ENCODE data around the gene MDK.
A peak's percentile ranks its signal among the peaks of the same experiment; 100 is the strongest.

MDK gene

DNA sequence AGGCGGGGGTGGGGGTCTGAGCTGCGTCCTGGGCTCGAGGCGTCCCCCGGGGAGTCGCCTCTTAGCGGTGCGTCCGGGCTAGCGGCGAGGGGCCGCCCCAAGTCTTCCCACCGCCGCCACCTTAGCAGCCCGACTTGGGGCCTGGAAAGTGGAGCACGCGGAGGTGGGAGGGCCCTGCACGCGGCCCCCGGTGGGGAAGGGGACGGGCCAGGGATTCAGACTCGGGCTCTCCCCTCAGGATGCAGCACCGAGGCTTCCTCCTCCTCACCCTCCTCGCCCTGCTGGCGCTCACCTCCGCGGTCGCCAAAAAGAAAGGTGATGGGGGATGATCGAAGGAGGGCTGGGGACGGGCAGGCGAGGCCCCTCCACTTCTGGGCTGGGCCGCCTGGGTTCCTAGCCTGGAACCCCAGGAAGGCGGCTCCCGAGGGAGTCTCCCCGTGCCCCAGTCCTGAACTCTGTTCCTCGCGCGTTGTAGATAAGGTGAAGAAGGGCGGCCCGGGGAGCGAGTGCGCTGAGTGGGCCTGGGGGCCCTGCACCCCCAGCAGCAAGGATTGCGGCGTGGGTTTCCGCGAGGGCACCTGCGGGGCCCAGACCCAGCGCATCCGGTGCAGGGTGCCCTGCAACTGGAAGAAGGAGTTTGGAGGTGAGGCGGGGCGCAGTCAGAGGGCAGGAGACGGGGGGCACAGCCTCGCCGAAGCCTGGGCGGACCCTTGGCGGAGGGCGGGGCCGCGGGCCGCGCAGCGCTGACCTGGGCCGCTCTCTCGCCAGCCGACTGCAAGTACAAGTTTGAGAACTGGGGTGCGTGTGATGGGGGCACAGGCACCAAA, 563 bp downstream of the MDK start:
- TF ChIP-seq, protein P1, sequence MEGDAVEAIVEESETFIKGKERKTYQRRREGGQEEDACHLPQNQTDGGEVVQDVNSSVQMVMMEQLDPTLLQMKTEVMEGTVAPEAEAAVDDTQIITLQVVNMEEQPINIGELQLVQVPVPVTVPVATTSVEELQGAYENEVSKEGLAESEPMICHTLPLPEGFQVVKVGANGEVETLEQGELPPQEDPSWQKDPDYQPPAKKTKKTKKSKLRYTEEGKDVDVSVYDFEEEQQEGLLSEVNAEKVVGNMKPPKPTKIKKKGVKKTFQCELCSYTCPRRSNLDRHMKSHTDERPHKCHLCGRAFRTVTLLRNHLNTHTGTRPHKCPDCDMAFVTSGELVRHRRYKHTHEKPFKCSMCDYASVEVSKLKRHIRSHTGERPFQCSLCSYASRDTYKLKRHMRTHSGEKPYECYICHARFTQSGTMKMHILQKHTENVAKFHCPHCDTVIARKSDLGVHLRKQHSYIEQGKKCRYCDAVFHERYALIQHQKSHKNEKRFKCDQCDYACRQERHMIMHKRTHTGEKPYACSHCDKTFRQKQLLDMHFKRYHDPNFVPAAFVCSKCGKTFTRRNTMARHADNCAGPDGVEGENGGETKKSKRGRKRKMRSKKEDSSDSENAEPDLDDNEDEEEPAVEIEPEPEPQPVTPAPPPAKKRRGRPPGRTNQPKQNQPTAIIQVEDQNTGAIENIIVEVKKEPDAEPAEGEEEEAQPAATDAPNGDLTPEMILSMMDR (IDR thresholded peaks at IDR 0.05; ENCODE audit: low read depth, low read length): no peak
- no peak for DNase-seq (ENCODE audit: extremely low read depth, low read depth)

DNA sequence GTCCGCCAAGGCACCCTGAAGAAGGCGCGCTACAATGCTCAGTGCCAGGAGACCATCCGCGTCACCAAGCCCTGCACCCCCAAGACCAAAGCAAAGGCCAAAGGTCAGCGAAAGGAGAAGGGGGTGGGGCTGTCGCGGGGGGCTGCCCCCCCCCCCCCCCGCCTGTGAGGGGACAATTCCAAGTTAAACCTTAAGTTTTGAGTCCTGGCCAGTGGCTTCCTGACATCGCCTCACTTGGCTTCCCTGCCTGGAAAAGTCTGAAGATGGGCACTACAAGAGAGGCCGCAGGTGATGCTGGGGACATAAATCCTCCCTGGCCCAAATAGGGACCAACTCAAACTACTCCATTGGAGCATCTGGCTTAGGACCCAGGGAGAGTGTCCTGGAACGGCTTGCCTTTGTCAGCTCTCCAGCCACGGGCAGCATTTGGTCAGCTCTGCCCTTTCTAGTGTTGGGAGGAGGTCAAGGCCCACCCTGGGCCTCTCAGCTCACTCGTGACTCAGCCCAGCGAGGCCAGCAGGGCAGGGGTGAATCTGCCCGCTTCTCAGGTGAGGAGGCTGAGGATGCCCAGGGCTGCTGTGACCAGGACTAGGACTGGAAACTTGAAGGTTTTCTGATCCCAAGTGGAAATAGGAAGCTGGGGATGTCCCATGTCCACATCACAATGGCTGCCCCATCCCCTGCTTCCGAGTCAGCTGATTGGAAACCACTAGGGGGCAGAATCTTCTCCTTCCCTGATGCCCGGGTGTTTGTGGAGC, 1.4 kb downstream of the MDK start:
- TF ChIP-seq, protein P1 (IDR thresholded peaks at IDR 0.05; ENCODE audit: low read depth, low read length): peak; percentile 61
- no peak for DNase-seq (ENCODE audit: extremely low read depth, low read depth)

DNA sequence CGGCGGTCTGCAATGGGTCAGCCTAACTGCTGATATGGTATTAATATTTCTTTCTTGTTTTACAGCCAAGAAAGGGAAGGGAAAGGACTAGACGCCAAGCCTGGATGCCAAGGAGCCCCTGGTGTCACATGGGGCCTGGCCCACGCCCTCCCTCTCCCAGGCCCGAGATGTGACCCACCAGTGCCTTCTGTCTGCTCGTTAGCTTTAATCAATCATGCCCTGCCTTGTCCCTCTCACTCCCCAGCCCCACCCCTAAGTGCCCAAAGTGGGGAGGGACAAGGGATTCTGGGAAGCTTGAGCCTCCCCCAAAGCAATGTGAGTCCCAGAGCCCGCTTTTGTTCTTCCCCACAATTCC, 1.9 kb downstream of the MDK start:
- TF ChIP-seq, protein P1 (IDR thresholded peaks at IDR 0.05; ENCODE audit: low read depth, low read length): no peak
- no peak for DNase-seq (ENCODE audit: extremely low read depth, low read depth)

DNA sequence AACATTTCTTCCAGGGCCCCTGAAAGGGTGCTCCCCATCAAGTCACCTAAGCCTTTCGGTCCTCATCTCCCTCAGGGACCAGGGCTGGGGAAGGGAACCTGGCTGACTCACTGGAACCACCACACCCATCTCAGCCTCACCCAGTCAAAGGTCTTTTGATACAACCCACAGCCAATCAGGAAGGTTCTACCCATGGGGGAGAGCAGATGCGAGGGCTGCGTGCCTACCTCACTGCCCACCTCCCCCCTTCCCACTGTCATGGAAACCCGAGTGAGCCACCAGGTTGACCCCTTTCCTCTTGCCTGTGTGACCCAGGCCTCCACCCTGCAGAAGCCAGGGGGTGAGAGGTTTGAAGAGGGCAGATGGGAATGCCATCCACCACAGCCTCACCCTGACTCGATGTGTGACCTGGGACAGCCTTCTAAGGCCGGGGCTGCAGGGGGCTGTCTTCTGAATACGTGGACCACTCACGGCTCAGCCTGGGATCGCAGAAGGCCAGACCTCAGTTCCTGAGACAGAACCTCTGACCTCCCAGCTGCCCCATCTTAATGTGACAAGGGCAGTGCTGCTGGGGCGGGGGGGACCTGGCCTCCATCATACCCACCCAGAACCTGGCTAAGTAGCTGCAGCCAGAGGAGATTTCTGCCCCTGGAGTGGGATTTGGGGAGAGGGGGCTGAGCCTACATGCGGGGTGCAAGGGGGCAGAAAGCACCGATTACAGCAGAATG, 2.7 kb downstream of the MDK start:
- DNase-seq (ENCODE audit: extremely low read depth, low read depth): no peak

DNA sequence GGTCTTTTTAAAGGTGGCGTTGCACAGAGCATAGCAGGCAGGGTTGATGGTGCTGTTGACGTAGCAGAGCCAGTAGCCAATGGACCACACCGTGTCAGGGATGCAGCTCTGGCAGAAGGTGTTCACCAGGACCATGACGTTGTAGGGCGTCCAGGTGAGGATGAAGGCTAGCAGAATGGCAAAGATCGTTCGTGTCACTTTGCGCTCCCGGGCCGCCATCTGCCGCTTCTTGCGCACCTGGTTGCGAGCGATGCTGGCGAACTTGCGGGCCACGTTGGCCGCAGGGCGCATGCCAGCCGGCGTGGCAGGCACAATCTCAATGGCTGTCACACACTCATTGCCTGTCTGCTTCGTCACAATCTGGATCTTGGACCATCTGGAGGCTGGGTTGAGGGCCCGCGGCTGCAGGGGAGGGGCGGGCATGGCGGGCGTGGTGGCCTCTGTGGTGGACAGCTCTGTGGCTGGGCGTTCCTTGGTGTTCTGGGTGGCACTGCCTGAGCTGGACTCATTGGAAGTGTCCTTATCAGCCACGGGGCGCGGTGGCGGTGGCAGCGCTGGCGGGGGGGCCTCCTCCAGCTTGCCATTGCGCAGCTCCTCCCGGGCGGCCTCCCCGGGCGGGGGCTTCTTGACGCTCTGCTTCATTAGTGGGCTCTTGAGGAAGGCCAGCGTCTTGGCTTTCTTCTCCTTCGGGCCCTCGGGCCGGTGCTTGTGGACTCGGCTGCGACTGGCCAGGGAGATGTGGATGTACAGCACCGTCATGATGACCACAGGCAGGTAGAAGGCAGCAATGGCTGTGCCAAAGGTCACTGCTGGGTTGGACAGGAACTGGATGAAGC, 3.9 kb downstream of the MDK start:
- TF ChIP-seq, protein P1 (IDR thresholded peaks at IDR 0.05; ENCODE audit: low read depth, low read length): no peak
- no peak for DNase-seq (ENCODE audit: extremely low read depth, low read depth)

More for the DNA sequence above, 2.7 kb downstream of the MDK start:
- TF ChIP-seq, protein P1 (IDR thresholded peaks at IDR 0.05; ENCODE audit: low read depth, low read length): no peak

DNA sequence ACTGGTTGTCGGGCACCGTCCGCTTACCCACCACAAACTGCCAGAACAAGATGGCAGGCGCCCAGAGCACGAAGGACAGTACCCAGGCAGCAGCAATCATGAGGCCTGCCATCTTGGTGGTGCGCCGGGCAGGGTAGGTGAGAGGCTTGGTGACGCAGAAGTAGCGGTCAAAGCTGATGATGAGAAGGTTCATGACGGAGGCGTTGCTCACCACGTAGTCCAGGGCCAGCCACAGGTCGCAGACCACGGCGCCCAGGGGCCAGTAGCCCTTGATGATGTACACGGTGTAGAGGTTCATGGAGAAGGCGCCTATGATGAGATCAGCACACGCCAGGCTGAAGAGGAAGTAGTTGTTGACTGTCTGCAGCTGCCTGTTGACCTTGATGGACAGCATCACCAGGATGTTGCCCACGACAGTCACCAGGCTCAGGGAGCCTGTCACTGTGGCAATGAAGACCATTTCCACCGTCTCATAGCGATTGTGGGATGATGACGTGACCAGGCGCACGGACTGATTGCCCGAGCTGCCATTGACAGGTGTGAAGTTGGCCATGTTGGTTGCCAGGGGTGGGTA, 4.6 kb downstream of the MDK start:
- TF ChIP-seq, protein P1 (IDR thresholded peaks at IDR 0.05; ENCODE audit: low read depth, low read length): no peak
- no peak for DNase-seq (ENCODE audit: extremely low read depth, low read depth)

All from AG09319 (cell line).